Fibroblast of the aortic adventitia (primary cell): Measurements from ENCODE around the gene SAMM50. TPM values are rescaled to one million over a fixed set of nuclear protein-coding genes. Genes with fewer than 3 reads are reported as not detected.

Source experiments
- DNase-seq: peaks from one replicate; pipeline ENCODE4 v3.0.0-alpha.2; 2010; ENCODE audit warnings: low read depth
- H3K4me3 ChIP-seq: 2 replicates; pipeline ENCODE4 v1.5.1; 2011; ENCODE audit warnings: low read depth, mild to moderate bottlenecking, control low read depth, low read length, moderate library complexity
- CTCF ChIP-seq: IDR thresholded peaks from 2 replicates; pipeline ENCODE4 v1.5.1; 2011; ENCODE audit warnings: mild to moderate bottlenecking, low read length, control low read depth, inconsistent platforms; ENCODE audit not compliant: insufficient read depth
- total RNA-seq: library from RNA; depleted of rRNA; stranded (reverse); fragments of >200 nt; gene quantifications from 2 replicates; pipeline ENCODE4 v1.2.3, GENCODE V29; 2012; ENCODE audit warnings: low replicate concordance

SAMM50 gene
- total RNA-seq, 1 donor, result 54.3 TPM

DNA sequence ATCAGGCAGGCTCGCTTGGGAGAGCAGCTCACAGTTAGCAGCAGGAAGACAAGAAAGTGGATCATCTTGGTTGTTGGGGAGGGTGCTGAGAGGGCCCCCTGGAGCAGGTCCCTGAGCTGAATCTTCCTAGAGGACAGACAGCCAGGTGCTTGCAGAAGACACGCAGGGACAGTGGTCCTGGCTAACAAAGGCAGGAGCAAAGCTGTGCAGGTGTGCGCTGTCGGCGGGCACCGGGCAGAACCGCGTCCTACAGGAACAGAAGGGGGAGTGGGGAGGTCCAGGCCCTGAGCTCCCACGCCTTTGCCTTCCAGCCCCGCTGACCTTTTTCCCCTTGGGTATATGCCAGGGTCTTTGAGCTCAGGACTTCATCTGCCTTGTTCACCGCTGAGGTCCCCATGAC, 38.8 kb downstream of the SAMM50 start:
- TF ChIP-seq CTCF, result no peak

GRCh38 chr22:43994416-43994815, 39.2 kb downstream of the SAMM50 start:
- TF ChIP-seq CTCF, result no peak
- no peak overlapping the region for H3K4me3 ChIP-seq
- DNase-seq, result no peak

More for the DNA sequence above, 38.8 kb downstream of the SAMM50 start:
- no peak overlapping the region for H3K4me3 ChIP-seq
- no peak for DNase-seq

DNA sequence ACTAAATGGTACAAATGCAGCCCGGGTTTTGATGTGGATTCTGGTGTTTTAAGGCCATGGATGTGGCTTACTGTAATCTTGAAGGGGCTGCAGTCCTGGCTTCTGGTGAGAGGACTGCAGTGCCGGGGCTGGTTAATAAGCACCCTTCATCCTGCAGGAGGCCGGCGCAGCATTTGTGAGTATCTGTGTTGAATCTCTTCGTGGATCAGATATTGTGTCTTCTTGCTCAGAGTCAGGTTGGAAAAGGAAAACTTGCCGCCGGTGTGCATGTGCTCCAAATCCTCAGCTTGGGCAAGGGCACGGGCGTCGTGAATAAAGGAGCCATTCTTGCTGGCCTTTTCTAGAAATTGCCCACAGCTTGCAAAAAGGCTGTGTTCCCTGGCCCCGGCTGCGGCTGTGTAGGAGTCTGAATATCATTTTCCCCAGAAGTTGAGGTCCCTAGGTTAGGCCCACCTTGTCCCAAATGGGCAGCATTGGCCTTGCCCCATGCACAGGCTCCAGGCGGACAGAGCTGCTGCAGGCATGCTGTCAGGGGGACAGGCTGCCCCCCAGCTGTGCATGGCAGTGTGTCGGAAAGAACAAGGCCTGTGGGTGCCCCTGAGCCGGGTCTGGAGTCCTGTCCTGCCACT, 39.9 kb downstream of the SAMM50 start:
- H3K4me3 ChIP-seq, result no peak overlapping the region
- DNase-seq, result no peak
- no peak for TF ChIP-seq CTCF

- no peak for TF ChIP-seq CTCF
- no peak for DNase-seq
- H3K4me3 ChIP-seq, result no peak overlapping the region
These were observed 40.5 kb downstream of the SAMM50 start for GRCh38 chr22:43995798-43996169.

DNA sequence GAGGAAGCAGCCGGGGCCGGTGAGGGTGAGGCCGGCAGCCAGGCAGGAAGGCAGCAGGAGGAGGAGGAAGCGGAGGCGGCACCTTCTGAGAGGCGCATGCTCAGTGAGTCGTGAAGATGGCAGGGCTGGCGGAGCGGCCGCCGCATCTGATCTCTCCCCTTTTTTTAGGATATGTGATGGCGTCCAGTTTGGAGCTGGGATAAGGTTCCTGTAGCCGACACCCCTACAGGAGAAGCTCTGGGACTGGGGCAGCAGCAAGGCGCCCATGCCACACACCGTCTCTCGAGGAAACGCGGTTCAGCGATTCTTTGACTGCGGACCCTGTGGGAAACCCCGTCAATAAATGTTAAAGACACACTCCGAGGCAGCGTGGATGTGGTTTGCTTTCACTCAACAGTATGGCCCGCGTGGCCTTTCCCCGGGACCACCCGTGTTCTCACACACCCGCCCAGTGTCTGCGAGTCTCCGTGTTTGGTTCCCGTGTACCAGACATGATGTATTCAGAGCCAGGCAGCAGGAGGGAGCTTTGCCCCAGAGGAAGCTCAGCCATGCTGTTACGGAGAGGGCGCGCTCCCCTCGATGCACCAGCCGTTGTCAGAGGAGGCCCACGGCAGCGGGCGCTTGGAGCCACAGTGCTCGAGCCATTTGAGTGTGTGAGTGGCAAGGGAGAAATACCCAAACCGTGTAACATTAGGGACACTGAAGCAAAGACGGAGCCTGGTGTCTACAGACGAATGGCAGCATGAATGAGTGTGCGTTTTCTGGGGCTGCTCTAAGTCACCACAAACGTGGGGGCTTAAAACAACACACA, 41.1 kb downstream of the SAMM50 start:
- no peak overlapping the region for H3K4me3 ChIP-seq
- no peak for TF ChIP-seq CTCF
- DNase-seq, result no peak

DNA sequence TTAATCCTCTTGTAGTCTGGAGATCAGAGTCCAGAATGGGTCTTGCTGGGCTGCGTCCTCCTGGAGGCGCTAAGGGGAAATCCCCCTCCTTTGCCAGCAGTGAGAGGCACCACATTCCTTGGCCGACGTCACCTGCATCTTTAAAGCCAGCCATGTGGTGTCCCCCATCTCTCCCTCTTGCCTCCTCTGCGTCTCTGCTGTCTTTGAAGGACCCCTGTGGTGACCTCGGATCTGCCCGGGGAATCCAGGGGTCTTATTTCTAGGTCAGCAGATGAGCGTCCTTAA, 41.7 kb downstream of the SAMM50 start:
- no peak for DNase-seq
- no peak for TF ChIP-seq CTCF
- no peak overlapping the region for H3K4me3 ChIP-seq

DNA sequence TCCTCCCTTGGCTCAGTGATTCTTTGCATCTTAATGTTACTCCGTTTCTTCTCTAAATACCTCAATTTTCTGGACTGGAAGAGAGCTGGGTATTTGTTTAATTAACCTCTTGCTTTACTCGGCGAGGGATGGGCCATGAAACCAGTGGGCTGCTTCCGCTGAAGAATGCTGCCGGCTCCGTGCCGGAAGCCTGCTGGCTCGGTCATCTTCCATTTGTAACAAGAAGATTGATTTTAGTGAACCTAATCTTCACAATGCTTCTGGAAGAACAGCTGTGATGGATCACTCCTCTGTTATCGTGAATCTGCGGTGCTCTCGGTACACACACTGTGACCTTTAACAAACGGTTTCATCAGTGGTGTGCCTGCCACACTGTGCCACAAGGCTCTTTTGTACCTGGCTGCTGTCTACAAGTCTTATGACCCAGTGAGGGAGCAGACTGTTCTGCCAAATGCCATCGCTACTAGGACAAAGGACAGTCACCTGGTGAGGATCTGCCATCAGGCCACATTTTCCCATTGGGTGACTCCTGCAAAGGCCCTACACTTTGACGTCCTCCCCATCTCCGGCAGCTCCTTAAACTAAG, 43.5 kb downstream of the SAMM50 start:
- no peak for DNase-seq
- TF ChIP-seq CTCF, result no peak

More for the DNA sequence above, 43.5 kb downstream of the SAMM50 start:
- no peak overlapping the region for H3K4me3 ChIP-seq
